ENCODE results near the gene TMEM86A.

TMEM86A gene

GRCh38 chr11:18715476-18715875 lies 16.9 kb downstream of the TMEM86A start:
- TF ChIP-seq REST (IDR thresholded peaks at IDR 0.05; ENCODE audit: insufficient replicate concordance, low read depth) (no peak), POLR2AphosphoS5 (IDR thresholded peaks at IDR 0.05; ENCODE audit: low read depth) (no peak), CTCF (IDR thresholded peaks at IDR 0.05; ENCODE audit: insufficient read depth, low read length) (no peak), SPI1 (IDR thresholded peaks at IDR 0.05; ENCODE audit: borderline replicate concordance, low read depth) (no peak), GABPA (IDR thresholded peaks at IDR 0.05; ENCODE audit: low read depth) (no peak)
- H3K4me3 ChIP-seq (replicated peaks; ENCODE audit: insufficient read depth, low read length), result no peak overlapping the region
- DNase-seq (ENCODE audit: low read depth in 1 of 2, low spot score in 1 of 2), result no peak
- H3K27me3 ChIP-seq (ENCODE audit: insufficient read depth, poor library complexity, severe bottlenecking), result peaks cover 2% of the 10 kb centered on the region
- no peak overlapping the region for H3K27ac ChIP-seq (replicated peaks)

GRCh38 chr11:18720091-18720807 lies 21.7 kb downstream of the TMEM86A start:
- no peak for TF ChIP-seq GABPA (IDR thresholded peaks at IDR 0.05; ENCODE audit: low read depth)
- no peak for TF ChIP-seq REST (IDR thresholded peaks at IDR 0.05; ENCODE audit: insufficient replicate concordance, low read depth)
- TF ChIP-seq CTCF (IDR thresholded peaks at IDR 0.05; ENCODE audit: insufficient read depth, low read length), result no peak
- TF ChIP-seq POLR2AphosphoS5 (IDR thresholded peaks at IDR 0.05; ENCODE audit: low read depth), result no peak
- TF ChIP-seq SPI1 (IDR thresholded peaks at IDR 0.05; ENCODE audit: borderline replicate concordance, low read depth), result no peak
- no peak for DNase-seq (ENCODE audit: low read depth in 1 of 2, low spot score in 1 of 2)
- Histone ChIP-seq H3K27ac (replicated peaks) (no peak overlapping the region), H3K27me3 (ENCODE audit: insufficient read depth, poor library complexity, severe bottlenecking) (peaks cover 16% of the 10 kb centered on the region), H3K4me3 (replicated peaks; ENCODE audit: insufficient read depth, low read length) (no peak overlapping the region)

GRCh38 chr11:18720808-18721560 lies 22.4 kb downstream of the TMEM86A start:
- H3K27ac ChIP-seq (replicated peaks), result no peak overlapping the region
- TF ChIP-seq SPI1 (IDR thresholded peaks at IDR 0.05; ENCODE audit: borderline replicate concordance, low read depth) (no peak), POLR2AphosphoS5 (IDR thresholded peaks at IDR 0.05; ENCODE audit: low read depth) (no peak), CTCF (IDR thresholded peaks at IDR 0.05; ENCODE audit: insufficient read depth, low read length) (no peak), GABPA (IDR thresholded peaks at IDR 0.05; ENCODE audit: low read depth) (no peak)
- H3K27me3 ChIP-seq (ENCODE audit: insufficient read depth, poor library complexity, severe bottlenecking), result peaks cover 16% of the 10 kb centered on the region
- no peak for DNase-seq (ENCODE audit: low read depth in 1 of 2, low spot score in 1 of 2)
- H3K4me3 ChIP-seq (replicated peaks; ENCODE audit: insufficient read depth, low read length), result no peak overlapping the region
